ENCODE measurements around the gene TSPAN8. TPM values are rescaled to one million over a fixed set of nuclear protein-coding genes. Genes with fewer than 3 reads are reported as not detected.

Gene TSPAN8
- total and polyA plus RNA-seq, 2 experiments from 2014 or later = not detected

GRCh38 chr12:71158361-71158882 lies 623 bp upstream of the TSPAN8 start:
- Histone ChIP-seq H4K20me1 (replicated peaks; ENCODE audit: insufficient read depth) (no peaks in the 10 kb centered on the region), H3K4me1 (ENCODE audit: insufficient read depth) (peaks cover 8% of the 10 kb centered on the region; the same call in 1 of the 2 replicates), H3K36me3 (ENCODE audit: insufficient read depth) (no peaks in the 10 kb centered on the region), H3K9me2 (ENCODE audit: insufficient read depth) (no peaks in the 10 kb centered on the region), H3K27me3 (ENCODE audit: insufficient read depth) (no peaks in the 10 kb centered on the region), H3K27ac (ENCODE audit: low read depth) (no peak overlapping the region), H3K4me2 (no peak overlapping the region), H3K79me2 (replicated peaks; ENCODE audit: insufficient read depth) (no peaks in the 10 kb centered on the region), H3F3A (replicated peaks; ENCODE audit: low read depth) (no peaks in the 10 kb centered on the region), H3K4me3 (no peak overlapping the region), H2AFZ (peak overlapping the region; percentile 0; the same call in 1 of the 2 replicates)
- Mint-ChIP-seq H3K27ac (no peak overlapping the region), H3K9me3 (no peaks in the 10 kb centered on the region), H3K36me3 (ENCODE audit: low read depth) (no peaks in the 10 kb centered on the region), H3K27me3 (ENCODE audit: insufficient read depth, low read depth, poor library complexity) (no peaks in the 10 kb centered on the region), H3K4me1 (peaks cover 4% of the 10 kb centered on the region; the same call in 1 of the 3 replicates), H3K4me3 (no peak overlapping the region)
- DNase-seq (ENCODE audit: low spot score) (no peak), ATAC-seq (no peak)
- TF ChIP-seq EZH2phosphoT487 (IDR thresholded peaks at IDR 0.05; ENCODE audit: unreplicated experiment) (no peak), CREB1 (CRISPR knock-in tag; IDR thresholded peaks at IDR 0.05; ENCODE audit: low read depth) (no peak), CTCF (conservative IDR thresholded peaks at IDR 0.05; ENCODE audit: low read depth in 2 of 2) (no peak), ZNF331 (CRISPR knock-in tag; IDR thresholded peaks at IDR 0.05; ENCODE audit: low read depth) (no peak), JUNB (IDR thresholded peaks at IDR 0.05; ENCODE audit: unreplicated experiment) (no peak), REST (IDR thresholded peaks at IDR 0.05; ENCODE audit: unreplicated experiment) (no peak), ETS1 (IDR thresholded peaks at IDR 0.05) (no peak), ZNF114 (CRISPR knock-in tag; IDR thresholded peaks at IDR 0.05) (no peak), POLR2AphosphoS5 (IDR thresholded peaks at IDR 0.05; ENCODE audit: low read depth) (no peak), STAT1 (IDR thresholded peaks at IDR 0.05; ENCODE audit: unreplicated experiment) (no peak), NANOG (IDR thresholded peaks at IDR 0.05; ENCODE audit: borderline replicate concordance) (no peak)

Measured in GM23338 (cell line).